ENCODE results near the gene CLEC2D. TPM values are rescaled to one million over a fixed set of nuclear protein-coding genes. Genes with fewer than 3 reads are reported as not detected.
"Not testable (repeated sequence)": the region's sequence is repeated elsewhere in the genome, so short reads cannot be mapped to it uniquely, and the experiment has no call there.

The CLEC2D gene
- total and polyA plus RNA-seq, 10 of the 15 experiments (the other 5 are each of a cell fraction or from before 2014, with no cell fraction given): 4.6 to 29.8 (median 16.0) TPM

DNA sequence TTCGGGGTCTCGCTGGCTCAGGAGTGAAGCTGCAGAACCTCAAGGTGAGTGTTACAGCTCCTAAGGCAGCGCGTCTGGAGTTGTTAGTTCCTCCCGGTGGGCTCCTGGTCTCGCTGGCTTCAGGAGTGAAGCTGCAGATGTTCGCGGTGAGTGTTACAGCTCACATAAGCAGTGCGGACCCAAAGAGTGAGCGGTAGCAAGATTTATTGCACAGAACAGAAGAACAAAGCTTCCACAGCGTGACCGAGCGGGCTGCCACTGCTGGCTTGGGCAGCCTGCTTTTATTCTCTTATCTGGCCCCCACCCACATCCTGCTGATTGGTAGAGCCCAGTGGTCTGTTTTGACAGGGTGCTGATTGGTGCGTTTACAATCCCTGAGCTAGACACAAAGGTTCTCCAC lies 69.4 kb downstream of the CLEC2D start:
- in situ Hi-C loops (cut with MboI); intact Hi-C loops (cut with micrococcal nuclease; ENCODE audit: unreplicated experiment); H4K20me1 ChIP-seq (ENCODE audit: control insufficient read depth, insufficient read depth); H3K4me2 ChIP-seq (ENCODE audit: control insufficient read depth, insufficient read depth); H3K9ac ChIP-seq (ENCODE audit: control insufficient read depth, insufficient read depth, low read length); H3K4me3 ChIP-seq; H3K9me3 ChIP-seq (replicated peaks; ENCODE audit: control insufficient read depth, insufficient read depth, low read length); H2AFZ ChIP-seq (ENCODE audit: control insufficient read depth, low read depth, low read length); POLR2A ChIA-PET; DNase-seq (ENCODE audit: low read depth, low spot score); H3K36me3 ChIP-seq (ENCODE audit: control insufficient read depth in 2 of 2, insufficient read depth in 2 of 2, low read length in 1 of 2); FAIRE-seq; H3K79me2 ChIP-seq (ENCODE audit: control insufficient read depth, insufficient read depth, low read length); H3K27me3 ChIP-seq (replicated peaks in 1 of 2; ENCODE audit: control insufficient read depth in 2 of 2, insufficient read depth in 2 of 2, low read length in 1 of 2); BruUV-seq (replicated peaks); ATAC-seq; H3K27ac ChIP-seq (ENCODE audit: control insufficient read depth, insufficient read depth): not testable (repeated sequence)
- WGBS (ENCODE audit: insufficient coverage, insufficient replicate concordance, low lambda C conversion rate, missing lambda C conversion rate): 95% methylated on average over 14 of the region's 14 CpGs
- CTCF ChIA-PET: interaction anchor here (0.7 to 3.1 kb wide), 2 partner anchors 9 to 10 kb away, joined by 3 to 18 read pairs; no protein-coding TSS in a partner anchor
- SMC1A ChIA-PET (ENCODE audit: uncharacterized antibody, unreplicated experiment): interaction anchor here (1.1 to 1.7 kb wide), 2 partner anchors 9 to 14 kb away, joined by 3 to 7 read pairs; no protein-coding TSS in a partner anchor
- H3K4me1 ChIP-seq (ENCODE audit: control insufficient read depth, insufficient read depth, low read length): peaks cover 32% of the 10 kb centered on the region
- RAD21 ChIA-PET (ENCODE audit: unreplicated experiment): interaction anchor here (0.8 to 1.2 kb wide), 3 partner anchors 12 to 28 kb away, joined by 3 read pairs; no protein-coding TSS in a partner anchor

DNA sequence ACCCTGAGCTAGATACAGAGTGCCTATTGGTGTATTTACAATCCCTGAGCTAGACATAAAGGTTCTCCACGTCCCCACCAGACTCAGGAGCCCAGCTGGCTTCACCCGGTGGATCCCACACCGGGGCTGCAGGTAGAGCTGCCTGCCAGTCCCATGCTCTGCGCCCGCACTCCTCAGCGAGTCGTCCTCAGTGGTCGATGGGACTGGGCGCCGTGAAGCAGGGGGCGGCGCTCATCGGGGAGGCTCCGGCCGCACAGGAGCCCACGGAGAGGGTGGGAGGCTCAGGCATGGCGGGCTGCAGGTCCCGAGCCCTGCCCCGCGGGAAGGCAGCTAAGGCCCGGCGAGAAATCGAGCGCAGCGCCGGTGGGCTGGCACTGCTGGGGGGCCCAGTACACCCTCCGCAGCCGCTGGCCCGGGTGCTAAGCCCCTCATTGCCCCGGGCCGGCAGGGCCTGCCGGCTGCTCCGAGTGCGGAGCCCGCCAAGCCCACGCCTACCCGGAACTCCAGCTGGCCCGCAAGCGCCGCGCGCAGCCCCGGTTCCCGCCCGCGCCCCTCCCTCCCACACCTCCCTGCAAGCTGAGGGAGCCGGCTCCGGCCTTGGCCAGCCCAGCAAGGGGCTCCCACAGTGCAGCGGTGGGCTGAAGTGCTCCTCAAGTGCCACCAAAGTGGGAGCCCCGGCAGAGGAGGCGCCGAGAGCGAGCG lies 70.0 kb downstream of the CLEC2D start:
- ATAC-seq: peak; percentile 12; the same call in 2 of the 3 replicates
- BruUV-seq (replicated peaks); FAIRE-seq: not testable (repeated sequence)

More for the DNA sequence above, 70.0 kb downstream of the CLEC2D start:
- H3K79me2 ChIP-seq (ENCODE audit: control insufficient read depth, insufficient read depth, low read length); H2AFZ ChIP-seq (ENCODE audit: control insufficient read depth, low read depth, low read length); POLR2A ChIA-PET; H3K36me3 ChIP-seq (ENCODE audit: control insufficient read depth in 2 of 2, insufficient read depth in 2 of 2, low read length in 1 of 2); H3K27me3 ChIP-seq (replicated peaks in 1 of 2; ENCODE audit: control insufficient read depth in 2 of 2, insufficient read depth in 2 of 2, low read length in 1 of 2); DNase-seq (ENCODE audit: low read depth, low spot score); in situ Hi-C loops (cut with MboI); H4K20me1 ChIP-seq (ENCODE audit: control insufficient read depth, insufficient read depth); H3K4me2 ChIP-seq (ENCODE audit: control insufficient read depth, insufficient read depth); H3K9me3 ChIP-seq (replicated peaks; ENCODE audit: control insufficient read depth, insufficient read depth, low read length); H3K27ac ChIP-seq (ENCODE audit: control insufficient read depth, insufficient read depth): not testable (repeated sequence)
- ChIA-PET CTCF (interaction anchor here (0.6 to 6.1 kb wide), 5 partner anchors 10 to 58 kb away, joined by 3 to 67 read pairs (median 3); no protein-coding TSS in a partner anchor), RAD21 (ENCODE audit: unreplicated experiment) (interaction anchor here (0.8 to 1.2 kb wide), 3 partner anchors 11 to 28 kb away, joined by 3 read pairs; no protein-coding TSS in a partner anchor), SMC1A (ENCODE audit: uncharacterized antibody, unreplicated experiment) (interaction anchor here (1.0 to 1.7 kb wide), 2 partner anchors 10 to 11 kb away, joined by 5 to 7 read pairs; no protein-coding TSS in a partner anchor)
- Histone ChIP-seq H3K4me3 (0 out of 2 replicates have a peak overlapping the region, but pooled peaks have one; percentile 0), H3K9ac (ENCODE audit: control insufficient read depth, insufficient read depth, low read length) (peak overlapping the region; percentile 18; the same call in 1 of the 2 replicates), H3K4me1 (ENCODE audit: control insufficient read depth, insufficient read depth, low read length) (peaks cover 32% of the 10 kb centered on the region)
- WGBS (ENCODE audit: insufficient coverage, insufficient replicate concordance, low lambda C conversion rate, missing lambda C conversion rate): 99% methylated on average over 25 of the region's 54 CpGs
- intact Hi-C loops (cut with micrococcal nuclease; ENCODE audit: unreplicated experiment): loop anchor here (10.0 kb wide), 1 partner anchor 275 kb away; the partner anchor contains the start of gene CLEC12B
- 0 out of 4 replicates have a peak, but pooled peaks of 1 of the 2 experiments have one; percentile 5 for TF ChIP-seq BHLHE40 (IDR thresholded peaks at IDR 0.05; ENCODE audit: borderline replicate concordance in 1 of 2, low read depth in 2 of 2, low read length in 1 of 2)
- 0 out of 2 replicates have a peak, but pooled peaks have one; percentile 24 for TF ChIP-seq GATAD2B (conservative IDR thresholded peaks at IDR 0.05; ENCODE audit: low read depth)

Data from GM12878 (cell line).